Cardiac fibroblast (primary cell): ENCODE measurements around the gene DNAJC15.
A peak's percentile ranks its signal among the peaks of the same experiment; 100 is the strongest.

Source experiments
- DNase-seq, 2 donors: peaks; one replicate each; pipeline versions ENCODE4 v3.0.0 to v3.0.0-alpha.2; 2010; ENCODE audit warnings: low read depth in 2 of 2
- H3K4me3 ChIP-seq, 2 donors: replicated peaks in 1 of 2; 1 replicate in 1 of 2; 2 replicates in 1 of 2; pipeline ENCODE4 v1.5.1; 2011; ENCODE audit warnings: low read depth in 2 of 2, low read length in 2 of 2, mild to moderate bottlenecking in 2 of 2, moderate library complexity in 1 of 2
- TF ChIP-seq, protein P1 (sequence below): IDR thresholded peaks from one replicate; pipeline ENCODE4 v1.5.1; 2011; ENCODE audit warnings: low read depth, mild to moderate bottlenecking, low read length, inconsistent platforms

The DNAJC15 gene

DNA sequence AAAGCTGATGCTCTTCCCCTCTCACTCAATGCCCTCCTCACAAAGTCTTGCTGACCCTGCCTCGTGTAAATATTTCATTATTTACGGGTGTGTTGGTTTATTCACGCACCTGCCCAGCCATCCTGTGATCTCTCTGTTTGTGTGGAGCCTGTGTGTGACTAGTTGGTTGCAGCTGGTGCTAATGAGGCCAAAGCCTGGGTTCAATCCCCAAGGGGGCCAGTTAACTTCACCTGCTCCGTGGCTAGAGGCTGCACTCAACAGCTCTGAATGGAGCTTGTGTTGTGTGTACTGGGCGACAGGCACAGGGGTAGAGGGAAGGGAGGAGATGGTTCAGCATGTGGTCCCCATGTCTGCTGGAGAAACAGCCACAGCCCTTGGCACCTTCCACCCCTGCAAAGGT lies 109.5 kb downstream of the DNAJC15 start:
- TF ChIP-seq, protein P1, sequence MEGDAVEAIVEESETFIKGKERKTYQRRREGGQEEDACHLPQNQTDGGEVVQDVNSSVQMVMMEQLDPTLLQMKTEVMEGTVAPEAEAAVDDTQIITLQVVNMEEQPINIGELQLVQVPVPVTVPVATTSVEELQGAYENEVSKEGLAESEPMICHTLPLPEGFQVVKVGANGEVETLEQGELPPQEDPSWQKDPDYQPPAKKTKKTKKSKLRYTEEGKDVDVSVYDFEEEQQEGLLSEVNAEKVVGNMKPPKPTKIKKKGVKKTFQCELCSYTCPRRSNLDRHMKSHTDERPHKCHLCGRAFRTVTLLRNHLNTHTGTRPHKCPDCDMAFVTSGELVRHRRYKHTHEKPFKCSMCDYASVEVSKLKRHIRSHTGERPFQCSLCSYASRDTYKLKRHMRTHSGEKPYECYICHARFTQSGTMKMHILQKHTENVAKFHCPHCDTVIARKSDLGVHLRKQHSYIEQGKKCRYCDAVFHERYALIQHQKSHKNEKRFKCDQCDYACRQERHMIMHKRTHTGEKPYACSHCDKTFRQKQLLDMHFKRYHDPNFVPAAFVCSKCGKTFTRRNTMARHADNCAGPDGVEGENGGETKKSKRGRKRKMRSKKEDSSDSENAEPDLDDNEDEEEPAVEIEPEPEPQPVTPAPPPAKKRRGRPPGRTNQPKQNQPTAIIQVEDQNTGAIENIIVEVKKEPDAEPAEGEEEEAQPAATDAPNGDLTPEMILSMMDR = no peak
- no peak overlapping the region for H3K4me3 ChIP-seq
- no peak for DNase-seq

DNA sequence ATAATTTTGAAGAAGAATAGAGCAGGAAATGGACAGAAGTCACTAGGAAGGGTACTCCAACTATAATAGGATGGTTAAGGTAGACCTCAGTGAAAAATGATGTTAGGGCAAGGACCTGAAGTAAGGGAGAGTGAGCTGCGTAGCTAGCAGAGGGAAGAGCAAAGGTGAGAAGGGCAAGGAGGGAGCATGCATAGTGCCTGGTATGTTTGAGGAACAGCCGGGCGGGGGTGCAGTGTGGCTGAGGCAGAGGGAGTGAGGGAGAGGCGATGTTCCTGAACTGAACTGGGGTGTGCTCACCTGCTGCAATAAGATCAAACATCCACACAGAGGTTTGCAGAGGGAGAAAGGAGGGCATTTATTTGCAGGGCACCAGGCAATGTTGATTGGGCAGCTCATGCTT lies 110.4 kb downstream of the DNAJC15 start:
- TF ChIP-seq, protein P1 = no peak
- no peak overlapping the region for H3K4me3 ChIP-seq
- DNase-seq = no peak

DNA sequence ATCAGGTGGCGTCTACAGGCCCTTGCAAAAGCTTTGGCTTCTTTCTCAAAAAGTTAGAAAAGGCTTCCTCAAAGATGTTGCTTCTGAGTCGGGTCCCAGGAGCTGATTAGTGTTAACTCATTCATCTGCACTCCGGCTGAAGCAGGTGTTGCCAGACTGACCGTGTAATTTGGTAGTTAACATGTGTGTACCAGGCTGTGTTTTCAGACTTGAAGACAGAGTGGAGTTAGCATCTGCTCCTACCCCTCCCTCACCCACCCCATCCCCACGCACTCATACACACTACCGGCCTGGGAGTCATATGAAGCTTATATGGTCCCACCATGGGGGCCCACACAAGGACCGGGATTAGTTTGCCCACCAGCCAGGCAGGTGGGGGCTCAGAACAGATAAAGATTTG lies 111.5 kb downstream of the DNAJC15 start:
- TF ChIP-seq, protein P1 = no peak
- H3K4me3 ChIP-seq = no peak overlapping the region

DNA sequence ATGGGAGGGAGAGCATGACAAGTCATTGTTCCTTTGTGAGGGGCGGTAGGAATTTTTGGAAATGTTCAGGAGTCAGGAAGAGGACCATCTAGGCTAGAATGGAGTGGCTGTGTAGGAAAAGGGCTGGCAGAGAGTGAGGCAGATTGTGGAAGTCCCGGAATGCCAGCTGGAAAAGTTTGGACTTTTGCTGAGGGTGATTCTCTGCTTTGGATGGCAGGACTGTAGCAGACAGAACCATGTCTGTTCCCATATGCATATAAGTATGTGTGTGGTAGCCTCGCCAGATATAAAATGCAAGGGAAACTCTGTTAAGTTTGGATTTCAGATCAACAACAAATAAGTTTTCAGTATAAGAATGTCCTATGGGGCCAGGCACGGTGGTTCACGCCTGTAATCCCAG lies 112.1 kb downstream of the DNAJC15 start:
- TF ChIP-seq, protein P1 = no peak
- no peak overlapping the region for H3K4me3 ChIP-seq
- no peak for DNase-seq

More for the DNA sequence above, 111.5 kb downstream of the DNAJC15 start:
- DNase-seq = no peak

DNA sequence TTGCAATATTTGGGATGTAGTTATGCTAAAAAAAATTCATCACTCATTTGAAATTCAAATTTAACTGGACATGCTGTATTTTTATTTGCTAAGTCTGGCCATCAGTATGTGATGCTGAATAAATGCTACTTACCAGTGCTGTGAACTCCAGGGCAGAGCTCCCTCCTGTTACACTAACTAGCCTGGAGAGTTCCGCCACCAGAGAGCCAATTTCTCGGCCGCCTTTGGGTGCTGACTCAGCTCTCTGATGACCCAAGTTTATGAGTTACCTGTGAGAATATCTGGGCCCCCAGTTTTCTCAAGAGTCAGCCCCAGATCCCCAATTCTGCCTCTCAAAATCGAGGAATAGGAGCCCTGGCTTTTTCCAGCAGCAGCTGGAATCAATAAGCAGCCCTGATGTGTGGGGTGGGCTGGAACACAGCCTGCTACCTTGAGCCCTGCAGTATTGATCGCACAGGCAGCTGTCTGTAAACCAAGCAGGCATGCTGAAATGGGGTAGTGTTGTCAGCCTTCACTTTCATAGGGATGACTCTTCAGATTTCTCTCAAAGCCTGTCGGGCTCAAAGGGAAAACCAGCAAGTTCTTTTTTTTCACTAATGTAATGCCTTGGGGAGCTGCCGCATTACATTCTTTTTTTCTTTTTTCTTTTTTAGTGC lies 113.7 kb downstream of the DNAJC15 start:
- DNase-seq = peak in 1 of 2 donors; percentile 15
- TF ChIP-seq, protein P1 = no peak

DNA sequence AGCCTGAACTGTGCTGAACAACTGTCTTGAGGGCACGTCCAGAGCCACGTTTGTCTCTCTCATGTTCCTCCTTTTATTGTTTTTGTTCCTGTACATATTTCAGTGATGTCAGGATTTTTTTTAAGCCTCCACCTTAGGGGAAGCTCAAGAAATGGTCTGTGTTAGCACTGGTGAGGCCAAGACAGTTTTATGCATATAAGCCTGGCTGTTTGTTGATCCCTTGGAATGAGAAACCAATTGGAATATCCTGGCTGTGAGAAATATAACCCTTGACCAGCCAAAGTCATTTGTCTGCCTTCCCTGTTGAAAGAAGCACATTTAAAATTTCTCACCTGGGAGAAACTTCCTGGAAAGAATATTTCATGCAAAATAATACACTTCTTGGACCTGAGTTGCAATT lies 115.8 kb downstream of the DNAJC15 start:
- no peak for DNase-seq
- TF ChIP-seq, protein P1 = no peak
- no peak overlapping the region for H3K4me3 ChIP-seq

More for the DNA sequence above, 113.7 kb downstream of the DNAJC15 start:
- H3K4me3 ChIP-seq = no peak overlapping the region

DNA sequence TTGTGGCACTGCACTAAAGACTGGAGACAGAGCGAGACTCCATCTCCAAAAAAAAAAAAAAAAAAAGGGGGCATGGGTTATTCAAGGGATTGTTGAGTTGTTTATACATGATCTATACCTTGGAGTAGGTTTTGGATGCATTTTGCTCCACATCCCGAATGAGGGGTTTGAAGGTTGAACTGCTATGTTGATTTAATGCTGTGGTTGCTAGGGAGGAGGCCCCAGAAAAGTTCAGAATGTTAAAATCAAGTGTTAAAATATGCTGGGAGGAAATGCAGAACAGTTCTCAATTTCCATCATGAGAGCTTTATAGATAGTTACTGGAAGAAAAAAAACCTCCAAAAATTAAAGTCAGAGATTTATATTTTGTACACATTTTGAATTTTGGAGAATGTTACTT lies 116.5 kb downstream of the DNAJC15 start:
- DNase-seq = no peak
- TF ChIP-seq, protein P1 = no peak

More for the DNA sequence above, 116.5 kb downstream of the DNAJC15 start:
- H3K4me3 ChIP-seq = no peak overlapping the region
